Uterus (tissue), 2 donors: ENCODE data around the gene SIX2.

ENCODE experiments used
- CTCF ChIP-seq, 4 experiments: fragments of 200-600 bp in 2 of 4; fragments of 450-650 bp in 2 of 4; sonication (generic) in 2 of 4; IDR thresholded peaks; one replicate each; pipeline ENCODE4 v1.5.1; 2016 to 2019; ENCODE audit warnings: antibody characterized with exemption in 4 of 4, mild to moderate bottlenecking in 2 of 4, moderate library complexity in 1 of 4
- POLR2A ChIP-seq, 2 donors: fragments of 450-650 bp; IDR thresholded peaks; one replicate each; pipeline ENCODE4 v1.6.1; 2016; ENCODE audit warnings: antibody characterized with exemption in 2 of 2, mild to moderate bottlenecking in 1 of 2, moderate library complexity in 1 of 2

GRCh38 chr2:44956843-44957242, 52.4 kb downstream of the SIX2 start:
- no peak for TF ChIP-seq CTCF (IDR thresholded peaks at IDR 0.05)
- TF ChIP-seq POLR2A (IDR thresholded peaks at IDR 0.05), result no peak
